Measurements from ENCODE around the gene ATF7.

Gene ATF7

GRCh38 chr12:53516758-53517455 lies 109.3 kb downstream of the ATF7 start:
- no peak for DNase-seq

DNA sequence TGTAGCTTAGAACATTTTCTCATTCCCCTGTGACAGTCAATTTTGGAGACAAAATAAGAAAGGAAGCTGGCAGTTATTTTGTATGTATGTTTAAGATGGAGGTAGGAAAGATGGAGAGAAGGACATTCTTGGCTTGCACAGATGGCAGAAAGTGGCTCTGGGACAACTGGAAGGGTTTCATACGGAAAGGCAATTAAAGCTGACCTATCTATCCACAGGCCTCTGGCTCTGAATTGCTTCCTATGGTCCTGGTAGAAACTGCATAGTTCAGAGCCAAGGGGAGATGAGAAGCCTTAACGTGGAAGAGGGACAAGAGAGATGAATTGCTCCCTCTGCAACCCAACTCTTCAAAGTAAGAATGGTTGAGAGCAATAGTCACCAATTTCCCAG lies 110.9 kb downstream of the ATF7 start:
- no peak for DNase-seq

DNA sequence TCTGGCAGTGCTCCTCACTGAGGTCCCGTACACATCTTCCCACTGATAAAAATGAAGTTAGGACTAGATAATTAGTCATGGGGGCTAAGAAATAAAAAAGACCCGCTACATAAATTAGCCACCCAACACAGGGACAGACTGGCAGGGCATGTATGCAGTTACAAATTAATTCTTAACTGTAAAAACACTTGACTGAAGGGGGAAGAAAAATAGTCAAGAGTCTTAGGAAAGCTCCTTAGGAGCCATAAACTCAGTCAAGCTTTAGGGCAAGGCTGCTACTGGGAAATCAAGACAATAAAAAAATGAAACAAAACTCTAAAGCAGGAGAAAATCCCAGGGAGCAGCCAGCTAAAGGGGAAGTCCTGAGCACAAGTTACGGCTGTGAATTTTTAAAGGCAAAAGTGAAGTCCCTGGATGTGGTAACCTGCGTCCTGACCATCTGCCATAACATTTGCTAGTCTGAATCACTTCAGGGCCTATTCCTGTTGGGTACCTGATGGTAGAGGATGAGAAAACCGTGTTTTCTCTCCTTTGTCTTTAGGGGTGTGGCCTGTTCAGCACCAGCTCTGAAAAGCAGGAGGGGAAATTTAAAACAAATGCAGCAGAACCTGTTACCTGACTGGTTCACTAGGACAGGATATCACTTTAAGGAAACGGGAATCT lies 111.4 kb downstream of the ATF7 start:
- DNase-seq: no peak

GRCh38 chr12:53513712-53514410 lies 112.3 kb downstream of the ATF7 start:
- no peak for DNase-seq

DNA sequence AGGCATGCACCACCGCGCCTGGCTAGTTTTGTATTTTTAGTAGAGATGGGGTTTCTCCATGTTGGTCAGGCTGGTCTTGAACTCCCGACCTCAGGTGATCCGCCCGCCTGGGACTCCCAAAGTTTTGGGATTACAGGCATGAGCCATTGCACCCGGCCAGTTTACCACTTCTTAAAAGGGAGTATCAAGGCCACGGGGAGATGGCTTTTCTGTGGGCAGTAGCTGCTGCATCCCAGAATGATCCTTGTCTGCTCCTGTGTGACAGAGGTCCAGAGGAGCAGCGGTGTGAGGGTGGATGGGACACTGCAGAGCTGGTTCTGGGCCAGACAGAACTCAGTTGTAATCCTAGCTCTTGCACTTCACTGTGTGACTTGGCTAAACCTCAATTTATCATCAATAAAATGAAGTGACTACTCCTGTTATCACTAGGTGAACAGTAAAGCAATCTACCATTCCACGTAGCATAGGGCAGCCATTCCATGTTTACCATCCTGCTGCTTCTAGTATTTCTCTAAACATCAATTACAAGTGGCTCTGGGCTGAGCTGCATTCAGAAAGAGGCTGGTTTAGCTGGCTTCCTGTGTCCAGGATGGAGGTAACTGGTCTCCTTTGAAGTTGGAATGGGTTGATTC lies 115.9 kb downstream of the ATF7 start:
- DNase-seq: no peak

- peak; percentile 84 for DNase-seq
Measured at GRCh38 chr12:53508534-53509170, 117.5 kb downstream of the ATF7 start.

DNA sequence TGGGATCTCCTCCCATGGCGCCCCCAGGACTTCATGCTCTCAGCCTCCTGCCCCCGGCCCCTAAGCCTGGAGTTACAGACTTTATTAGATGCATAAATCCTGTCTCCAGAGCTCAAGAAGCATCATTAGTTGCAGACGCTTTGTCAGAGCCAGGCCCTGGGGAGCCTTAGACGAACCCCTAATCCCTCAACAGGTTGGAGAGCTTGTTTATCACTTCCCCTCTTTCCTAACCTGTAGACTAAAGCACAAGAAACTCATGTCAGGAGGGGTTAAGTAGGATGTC lies 118.6 kb downstream of the ATF7 start:
- DNase-seq: no peak

- no peak for DNase-seq
Measured at GRCh38 chr12:53506881-53507602, 119.1 kb downstream of the ATF7 start, which contains the start of gene NPFF. Gene NPFF (minus strand): TSS chr12:53507484. CDS start chr12:53507474, 10 bp downstream.

DNA sequence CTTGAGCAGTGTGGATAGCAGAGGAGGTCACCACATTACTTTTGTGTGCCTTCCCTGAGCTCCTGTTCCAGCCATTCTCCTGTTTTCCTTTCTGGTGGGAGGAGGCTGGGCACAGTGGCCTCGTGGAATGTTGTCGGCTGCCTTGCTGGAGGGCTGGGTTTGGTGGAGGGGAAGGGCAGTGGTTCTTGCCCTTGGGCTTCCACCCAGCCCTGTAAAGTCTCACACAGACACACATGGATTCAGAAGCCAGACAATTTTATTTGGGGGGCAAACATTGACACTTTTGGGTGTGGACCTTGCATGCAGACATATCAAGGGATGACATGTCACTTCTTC lies 119.8 kb downstream of the ATF7 start:
- no peak for DNase-seq

- no peak for DNase-seq
Measured at GRCh38 chr12:53505555-53506449, 120.4 kb downstream of the ATF7 start.

DNA sequence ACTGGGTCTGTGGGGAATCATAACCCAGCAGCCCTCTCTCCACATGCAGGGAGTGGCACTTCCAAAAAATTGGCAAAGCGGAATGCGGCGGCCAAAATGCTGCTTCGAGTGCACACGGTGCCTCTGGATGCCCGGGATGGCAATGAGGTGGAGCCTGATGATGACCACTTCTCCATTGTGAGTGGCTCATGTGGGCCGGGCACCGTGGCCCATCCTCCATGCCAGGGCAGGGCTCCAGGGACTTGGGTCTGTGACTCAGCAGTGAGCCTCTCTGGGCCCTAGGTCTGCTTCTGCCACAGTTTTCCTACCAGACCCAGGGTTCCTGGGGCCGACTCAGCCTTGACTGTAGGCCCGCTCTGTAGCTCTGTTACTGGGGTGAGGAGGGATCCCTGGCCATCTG lies 121.1 kb downstream of the ATF7 start:
- no peak for DNase-seq

GRCh38 chr12:53504004-53504920 lies 121.9 kb downstream of the ATF7 start:
- no peak for DNase-seq

DNA sequence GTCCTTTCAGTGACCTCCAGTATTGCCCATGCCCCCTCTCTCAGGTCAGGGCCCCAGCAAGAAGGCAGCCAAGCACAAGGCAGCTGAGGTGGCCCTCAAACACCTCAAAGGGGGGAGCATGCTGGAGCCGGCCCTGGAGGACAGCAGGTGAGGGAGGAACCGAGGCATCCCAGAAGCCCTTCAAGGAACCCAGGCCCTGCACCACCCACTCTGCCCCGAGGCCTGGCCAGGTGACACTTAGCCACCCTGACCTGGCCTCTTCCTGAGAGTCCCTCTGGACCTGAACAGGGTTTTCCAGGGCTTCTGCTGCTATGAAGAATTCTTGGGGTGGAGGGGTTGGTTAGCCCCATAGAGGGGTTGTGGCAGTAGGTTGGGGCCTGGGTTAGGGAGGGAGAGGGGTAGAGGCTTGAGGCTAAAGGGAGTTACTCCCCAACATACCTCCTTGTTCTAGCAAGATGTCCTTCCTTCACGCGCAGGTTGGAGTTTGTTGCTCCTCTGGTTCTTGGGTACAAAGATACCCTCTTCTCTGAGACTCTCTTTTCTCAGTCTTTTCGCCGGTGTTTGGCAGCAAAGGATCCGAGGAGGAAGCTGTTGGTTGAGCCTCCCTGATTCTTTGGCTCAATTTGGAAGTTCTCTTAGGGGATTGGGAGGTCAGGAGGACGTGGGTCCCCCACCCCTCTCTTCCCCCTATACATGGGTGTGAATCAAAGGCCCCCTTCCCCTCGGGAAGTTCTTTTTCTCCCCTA lies 123.0 kb downstream of the ATF7 start:
- no peak for DNase-seq

- no peak for DNase-seq
Measured at GRCh38 chr12:53502331-53502730, 123.9 kb downstream of the ATF7 start.

DNA sequence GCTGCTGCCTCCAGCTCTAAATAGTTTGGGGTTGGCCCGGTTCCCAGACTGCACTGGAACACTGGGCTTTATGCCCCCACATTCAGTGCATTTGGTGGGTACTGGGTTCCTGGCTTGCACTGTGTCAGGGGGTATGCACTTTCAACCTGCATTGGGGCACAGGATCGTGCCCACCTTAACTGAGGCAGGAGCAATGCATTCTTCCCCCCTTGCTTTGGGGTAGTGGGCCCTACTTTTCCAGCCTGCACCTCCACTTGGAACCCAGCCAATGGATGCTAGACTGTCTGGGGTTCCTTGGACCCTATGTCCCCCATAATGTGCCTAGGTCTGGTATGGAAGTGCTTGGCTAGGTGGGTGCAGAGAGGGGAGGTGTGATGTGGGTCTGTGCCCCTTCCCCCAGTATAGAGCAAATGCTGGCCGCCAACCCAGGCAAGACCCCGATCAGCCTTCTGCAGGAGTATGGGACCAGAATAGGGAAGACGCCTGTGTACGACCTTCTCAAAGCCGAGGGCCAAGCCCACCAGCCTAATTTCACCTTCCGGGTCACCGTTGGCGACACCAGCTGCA lies 124.5 kb downstream of the ATF7 start:
- no peak for DNase-seq

DNA sequence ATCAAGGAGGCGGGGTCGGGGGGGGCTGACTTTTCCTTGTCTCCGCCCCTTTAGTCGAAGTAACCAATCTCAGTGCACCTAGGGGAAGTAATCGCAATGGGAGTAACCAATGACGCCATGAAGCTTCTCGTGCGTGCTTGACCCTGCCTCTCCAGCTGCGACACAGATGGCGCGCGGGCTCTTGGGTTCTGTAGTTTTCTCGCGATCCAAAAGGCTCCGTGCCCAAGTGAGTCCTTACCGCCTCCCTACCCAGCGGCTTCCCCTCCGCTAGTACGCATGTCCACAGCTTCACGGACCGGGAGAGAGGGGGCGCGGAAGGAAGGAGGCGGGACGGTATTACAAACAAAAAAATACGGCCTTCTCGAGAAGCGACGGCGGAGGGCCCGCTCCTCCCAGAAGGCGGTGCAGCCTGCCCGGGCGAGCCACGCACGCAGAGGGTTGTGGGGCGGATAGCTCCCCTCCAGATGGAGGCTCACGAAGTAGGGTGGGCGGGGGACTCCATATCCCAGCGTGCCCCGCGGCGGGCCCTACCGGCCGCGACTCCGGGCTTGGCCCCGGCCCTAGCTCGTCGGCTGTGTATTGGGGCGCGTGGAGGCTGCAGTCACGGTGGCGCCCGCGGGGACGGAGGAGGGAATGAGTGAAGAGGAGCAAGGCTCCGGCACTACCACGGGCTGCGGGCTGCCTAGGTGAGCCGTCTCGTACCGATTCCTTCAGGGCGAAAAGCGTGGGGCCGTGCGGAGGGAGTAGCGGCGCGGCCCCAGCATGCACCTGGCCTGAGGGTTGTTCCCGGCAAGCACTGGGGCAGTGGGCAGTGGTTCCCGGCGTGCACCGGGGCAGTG lies 125.2 kb downstream of the ATF7 start, which contains the start of gene TARBP2:
Gene TARBP2 (plus strand): TSS at position 508 of the 839 bp plus-strand sequence. CDS start 126 bp downstream, at position 634.
- peak; percentile 100 for DNase-seq

DNA sequence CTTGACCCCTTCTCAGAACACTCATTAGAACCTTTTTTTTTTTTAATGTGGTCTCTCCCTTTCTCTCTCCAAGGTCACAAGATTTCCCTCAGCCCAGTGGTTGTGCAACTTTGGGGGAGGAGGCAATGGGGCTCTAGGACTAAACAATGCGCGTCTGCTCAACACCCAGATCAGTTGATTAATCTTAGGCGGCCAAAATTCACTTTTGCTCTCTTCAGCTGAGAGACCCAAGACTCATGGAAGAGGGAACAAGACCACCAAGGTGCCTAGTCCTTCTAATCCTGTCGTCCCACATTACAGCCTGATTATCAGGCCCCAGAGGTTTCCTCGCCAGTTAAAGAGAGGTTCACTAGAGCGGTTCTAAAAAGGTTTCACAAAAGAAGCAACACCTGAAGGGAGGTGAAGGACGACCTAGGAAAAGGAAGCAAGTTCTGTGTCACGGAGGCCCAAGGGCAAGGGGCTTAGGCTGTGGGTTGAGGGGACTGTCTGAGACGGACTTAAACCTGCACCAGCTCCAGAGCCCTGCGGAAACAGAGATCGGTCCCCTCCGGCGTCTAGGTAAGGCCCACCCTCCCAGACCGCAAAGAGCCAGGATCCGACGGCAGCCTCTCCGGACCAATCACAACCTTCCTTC lies 125.9 kb downstream of the ATF7 start:
- DNase-seq: peak; percentile 67

All from midbrain (tissue), 1 donor.